Keratinocyte (primary cell): ENCODE data around the gene ARHGAP22. TPM values are rescaled to one million over a fixed set of nuclear protein-coding genes. Genes with fewer than 3 reads are reported as not detected.

Experiments used
- DNase-seq: peaks from one replicate; pipeline ENCODE4 v3.0.0-alpha.2; 2011; ENCODE audit warnings: low read depth, missing footprints, low spot score
- FAIRE-seq: peaks from 2 replicates; lab custom pipeline; 2011; peaks lifted over from hg19 to GRCh38; lab: Jason Lieb, UNC
- H2AFZ ChIP-seq: 2 replicates; pipeline ENCODE4 v1.6.0; 2012; ENCODE audit warnings: low read length, control low read depth, inconsistent platforms; ENCODE audit not compliant: control insufficient read depth
- H3K27ac ChIP-seq: 2 replicates; pipeline ENCODE4 v1.5.1; 2011; ENCODE audit warnings: low read length; ENCODE audit not compliant: control insufficient read depth, insufficient read depth
- H3K27me3 ChIP-seq: 3 replicates; pipeline ENCODE4 v1.6.0; 2011; ENCODE audit warnings: low read length; ENCODE audit not compliant: control insufficient read depth, insufficient read depth; ENCODE audit errors: extremely low read depth
- H3K36me3 ChIP-seq, 2 experiments: 2 replicates in 1 of 2; 3 replicates in 1 of 2; pipeline ENCODE4 v1.5.1; 2011; ENCODE audit warnings: low read length in 2 of 2, mild to moderate bottlenecking in 1 of 2; ENCODE audit not compliant: control insufficient read depth in 2 of 2, insufficient read depth in 2 of 2; ENCODE audit errors: extremely low read depth in 1 of 2
- H3K4me1 ChIP-seq: 3 replicates; pipeline ENCODE4 v1.5.1; 2011; ENCODE audit warnings: low read length; ENCODE audit not compliant: control insufficient read depth, insufficient read depth; ENCODE audit errors: extremely low read depth
- H3K4me2 ChIP-seq: 3 replicates; pipeline ENCODE4 v1.6.0; 2011; ENCODE audit warnings: low read depth, low read length; ENCODE audit not compliant: control insufficient read depth, insufficient read depth; ENCODE audit errors: extremely low read depth
- H3K4me3 ChIP-seq, 3 experiments: fragments of 200-600 bp in 1 of 3; sonication (generic) in 1 of 3; 2 replicates in 2 of 3; 3 replicates in 1 of 3; pipeline ENCODE4 v1.5.1; 2011 to 2016; ENCODE audit warnings: low read length in 3 of 3, mild to moderate bottlenecking in 3 of 3, control low read depth in 2 of 3, inconsistent platforms in 1 of 3, low read depth in 1 of 3, mixed read lengths in 1 of 3, mixed run types in 1 of 3, moderate library complexity in 1 of 3; ENCODE audit not compliant: control insufficient read depth in 2 of 3, insufficient read depth in 2 of 3; ENCODE audit errors: extremely low read depth in 1 of 3
- H3K79me2 ChIP-seq: 2 replicates; pipeline ENCODE4 v1.6.0; 2012; ENCODE audit warnings: low read length; ENCODE audit not compliant: control insufficient read depth, insufficient read depth
- H3K9ac ChIP-seq: 3 replicates; pipeline ENCODE4 v1.6.0; 2011; ENCODE audit warnings: low read length; ENCODE audit not compliant: control insufficient read depth, insufficient read depth; ENCODE audit errors: extremely low read depth
- H3K9me1 ChIP-seq: 3 replicates; pipeline ENCODE4 v1.6.0; 2011; ENCODE audit warnings: low read length; ENCODE audit not compliant: control insufficient read depth, insufficient read depth; ENCODE audit errors: extremely low read depth
- H3K9me3 ChIP-seq: 2 replicates; pipeline ENCODE4 v1.5.1; 2012; ENCODE audit warnings: low read depth, low read length; ENCODE audit not compliant: control insufficient read depth
- H4K20me1 ChIP-seq: 3 replicates; pipeline ENCODE4 v1.6.0; 2011; ENCODE audit warnings: low read length; ENCODE audit not compliant: control insufficient read depth, insufficient read depth; ENCODE audit errors: extremely low read depth
- CTCF ChIP-seq, 3 experiments: IDR thresholded peaks in 1 of 3; conservative IDR thresholded peaks in 1 of 3; optimal IDR thresholded peaks in 1 of 3; 2 replicates in 2 of 3; 3 replicates in 1 of 3; pipeline versions ENCODE3 to v1.5.1; 2011; ENCODE audit warnings: low read length in 3 of 3, mild to moderate bottlenecking in 3 of 3, moderate library complexity in 2 of 3, control low read depth in 1 of 3, inconsistent platforms in 1 of 3; ENCODE audit not compliant: insufficient read depth in 2 of 3; ENCODE audit errors: extremely low read depth in 1 of 3
- EZH2 ChIP-seq: IDR thresholded peaks from one replicate; pipeline ENCODE4 v1.6.1; 2012; ENCODE audit warnings: inconsistent platforms, mild to moderate bottlenecking, low read length, moderate library complexity
- dilution Hi-C: fragments of 300-500 bp; cut with MboI; formaldehyde crosslinking; loops from one replicate; pipeline ENCODE4 v1.7.0; 2020; ENCODE audit warnings: low sequenced_read_pairs; ENCODE audit not compliant: extremely low pct_ligation_motif_present
- polyA plus RNA-seq, 5 experiments: library from polyadenylated mRNA; depleted of rRNA in 3 of 5; stranded (reverse) in 3 of 5; stranded (forward) in 1 of 5; unstranded in 1 of 5; fragments of >200 nt; gene quantifications; 1 replicate in 1 of 5; 2 replicates in 3 of 5; 3 replicates in 1 of 5; pipeline versions ENCODE4 v1.2.1 to v1.2.3, GENCODE V29; 2011 to 2012; ENCODE audit warnings: missing spikeins in 2 of 5, low read depth in 1 of 5, low replicate concordance in 1 of 5

Gene ARHGAP22
- polyA plus RNA-seq, 1 donor (not counting 4 experiments of a cell fraction or from before 2014, with no cell fraction given) = 4.9 TPM

GRCh38 chr10:48580236-48580635, 24.6 kb downstream of the ARHGAP22 start:
- H3K27me3 ChIP-seq = peaks cover 8% of the 10 kb centered on the region
- FAIRE-seq (no peak), DNase-seq (no peak)
- dilution Hi-C loops = no loop called here
- H3K9ac ChIP-seq = no peak overlapping the region
- no peak overlapping the region for H3K4me3 ChIP-seq
- H3K79me2 ChIP-seq = no peaks in the 10 kb centered on the region
- no peaks in the 10 kb centered on the region for H3K9me3 ChIP-seq
- H2AFZ ChIP-seq = no peak overlapping the region
- H4K20me1 ChIP-seq = no peaks in the 10 kb centered on the region
- no peak overlapping the region for H3K4me2 ChIP-seq
- no peaks in the 10 kb centered on the region for H3K36me3 ChIP-seq
- no peak overlapping the region for H3K27ac ChIP-seq
- no peak for TF ChIP-seq CTCF (optimal IDR thresholded peaks at IDR 0.05 in 1 of 3, IDR thresholded peaks at IDR 0.05 in 1 of 3, conservative IDR thresholded peaks at IDR 0.05 in 1 of 3; ENCODE audit: extremely low read depth in 1 of 3, insufficient read depth in 2 of 3, low read length in 3 of 3)
- TF ChIP-seq EZH2 = no peak
- H3K4me1 ChIP-seq = peaks cover 11% of the 10 kb centered on the region
- no peaks in the 10 kb centered on the region for H3K9me1 ChIP-seq

DNA sequence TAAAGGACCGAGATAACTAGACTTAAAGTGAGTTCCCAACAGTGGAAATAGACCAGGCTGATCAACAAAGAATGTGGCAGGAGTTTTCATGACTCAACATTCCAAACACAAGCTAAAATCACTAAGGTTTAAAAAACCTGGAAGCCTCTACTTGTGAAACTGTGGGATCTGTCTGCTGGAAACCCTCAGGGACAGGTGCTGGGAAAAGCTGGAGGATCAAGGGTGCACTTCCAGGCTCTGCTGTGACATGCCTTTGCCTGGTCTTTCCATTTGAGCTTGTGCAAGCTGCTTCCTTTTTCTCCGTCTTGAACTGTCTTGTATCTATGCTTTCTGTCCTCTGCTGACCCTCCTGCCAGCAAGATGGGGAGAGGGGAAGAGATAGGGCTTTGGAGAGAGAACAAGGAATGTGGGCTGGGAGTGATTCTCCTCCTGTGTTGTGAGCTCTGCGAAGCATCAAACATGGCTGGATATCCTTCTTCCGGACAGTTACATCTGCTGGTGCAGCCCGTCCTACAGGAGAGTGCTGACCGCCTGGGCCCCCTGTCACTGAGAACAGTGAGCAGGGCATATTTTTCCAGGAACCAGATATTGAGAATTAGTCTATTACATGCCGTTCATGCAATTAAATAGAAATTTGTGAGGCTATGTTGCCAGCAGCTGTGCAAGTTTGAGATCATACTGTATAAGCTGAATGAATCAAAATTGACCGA, 25.5 kb downstream of the ARHGAP22 start:
- H3K27ac ChIP-seq = no peak overlapping the region
- FAIRE-seq = peak; percentile 69
- DNase-seq = no peak

More for the DNA sequence above, 25.5 kb downstream of the ARHGAP22 start:
- no peak overlapping the region for H3K9ac ChIP-seq
- H4K20me1 ChIP-seq = no peaks in the 10 kb centered on the region
- no peaks in the 10 kb centered on the region for H3K79me2 ChIP-seq
- dilution Hi-C loops = no loop called here
- H3K9me1 ChIP-seq = no peaks in the 10 kb centered on the region
- peak overlapping the region; percentile 23 for H2AFZ ChIP-seq
- H3K27me3 ChIP-seq = peaks cover 8% of the 10 kb centered on the region
- no peak for TF ChIP-seq CTCF (optimal IDR thresholded peaks at IDR 0.05 in 1 of 3, IDR thresholded peaks at IDR 0.05 in 1 of 3, conservative IDR thresholded peaks at IDR 0.05 in 1 of 3; ENCODE audit: extremely low read depth in 1 of 3, insufficient read depth in 2 of 3, low read length in 3 of 3)
- TF ChIP-seq EZH2 = no peak
- H3K4me2 ChIP-seq = peak overlapping the region; percentile 56
- H3K4me1 ChIP-seq = peaks cover 11% of the 10 kb centered on the region
- H3K9me3 ChIP-seq = no peaks in the 10 kb centered on the region
- no peak overlapping the region for H3K4me3 ChIP-seq
- no peaks in the 10 kb centered on the region for H3K36me3 ChIP-seq
